NCI-H2081 (cell line): Measurements from ENCODE around the gene BCL6.

Experiments
- DNase-seq, 2 experiments: peaks; one replicate each; lab custom pipeline; 2025; lab: John Stamatoyannopoulos, UW

Gene BCL6

DNA sequence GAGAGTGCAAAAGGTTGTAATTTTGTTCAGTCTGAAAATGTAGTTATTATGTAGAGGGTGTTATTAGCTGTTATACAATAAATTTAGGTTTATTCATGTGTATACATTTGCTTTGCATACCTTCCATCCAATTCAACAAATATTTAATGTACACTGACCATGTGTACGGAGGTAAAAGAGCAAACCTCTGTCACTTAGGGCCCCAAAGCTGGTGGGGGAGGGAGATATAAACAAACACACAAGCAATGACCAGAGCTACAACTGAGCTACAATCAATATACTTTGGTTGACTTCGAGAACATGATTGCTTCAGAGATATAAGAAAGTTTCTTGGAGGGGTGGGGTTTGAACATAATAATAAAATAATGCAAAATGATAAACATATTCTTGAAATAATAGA is 17.5 kb upstream of the BCL6 start:
- DNase-seq, result no peak

DNA sequence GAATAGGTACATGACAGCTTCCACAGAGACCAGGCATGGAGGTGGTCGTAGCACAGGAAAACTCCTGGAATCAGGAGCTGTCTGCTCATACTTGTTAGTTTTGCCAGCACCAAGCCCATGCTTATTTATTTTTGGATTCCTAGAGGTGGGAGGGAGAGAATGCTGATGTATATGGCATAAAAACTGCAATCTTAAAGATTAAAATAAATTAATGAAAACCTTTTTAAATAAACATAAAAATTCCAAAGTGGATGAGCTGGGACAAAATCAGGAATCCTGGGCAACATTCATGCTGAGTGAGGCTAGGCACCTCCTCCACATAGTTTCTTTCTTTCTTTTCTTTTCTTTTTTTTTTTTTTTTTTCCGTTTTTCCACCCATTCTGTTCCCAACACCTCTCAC is 14.3 kb upstream of the BCL6 start:
- DNase-seq, result no peak

DNA sequence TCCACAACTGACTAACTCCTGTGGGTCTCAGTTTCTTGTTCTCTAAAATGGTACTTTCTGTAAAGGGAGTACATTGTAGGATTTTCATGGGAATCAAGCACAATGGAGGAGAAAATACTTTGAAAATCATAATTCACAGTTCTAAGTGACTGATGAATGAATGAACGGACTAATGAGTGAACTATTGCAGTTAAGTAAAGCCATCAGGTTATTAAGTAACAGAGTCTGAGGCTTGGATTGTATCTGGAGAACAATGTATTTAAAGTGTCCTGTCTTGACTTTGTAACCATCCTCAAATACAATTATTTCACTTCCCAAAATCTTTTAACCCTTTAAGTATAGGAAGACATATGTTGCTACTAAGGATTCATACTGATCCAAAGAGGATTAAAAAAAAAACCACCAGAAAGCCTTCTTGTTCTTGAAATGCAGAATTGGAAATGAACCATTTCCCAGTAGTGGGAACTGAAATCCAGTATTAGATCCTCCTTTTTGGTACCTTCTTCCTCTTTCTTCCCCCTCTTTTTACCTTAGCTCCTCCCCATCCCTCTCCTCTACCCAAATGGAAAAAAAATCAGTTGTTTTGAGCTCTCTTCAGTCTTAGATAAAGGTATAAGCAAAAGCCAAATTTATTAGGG is 13.2 kb upstream of the BCL6 start:
- DNase-seq, result no peak

DNA sequence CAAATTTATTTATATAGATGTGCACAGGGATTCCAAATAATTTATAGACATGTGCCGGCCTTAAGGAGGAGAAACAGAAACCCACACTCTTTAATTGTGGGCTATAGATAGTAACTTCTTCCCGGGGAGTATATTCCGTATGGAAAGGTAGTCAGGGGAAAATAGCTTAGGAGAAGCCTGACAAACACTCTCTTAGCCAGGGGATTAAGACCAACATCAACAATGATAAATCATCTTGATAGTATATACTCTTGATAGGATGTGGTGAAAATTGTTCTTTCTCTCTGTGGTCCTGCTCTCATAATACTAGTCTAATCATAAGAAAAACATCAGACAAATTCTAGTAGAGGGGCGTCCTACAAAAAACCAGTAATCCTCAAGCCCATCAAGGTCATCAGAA is 8.2 kb upstream of the BCL6 start:
- DNase-seq, result no peak

DNA sequence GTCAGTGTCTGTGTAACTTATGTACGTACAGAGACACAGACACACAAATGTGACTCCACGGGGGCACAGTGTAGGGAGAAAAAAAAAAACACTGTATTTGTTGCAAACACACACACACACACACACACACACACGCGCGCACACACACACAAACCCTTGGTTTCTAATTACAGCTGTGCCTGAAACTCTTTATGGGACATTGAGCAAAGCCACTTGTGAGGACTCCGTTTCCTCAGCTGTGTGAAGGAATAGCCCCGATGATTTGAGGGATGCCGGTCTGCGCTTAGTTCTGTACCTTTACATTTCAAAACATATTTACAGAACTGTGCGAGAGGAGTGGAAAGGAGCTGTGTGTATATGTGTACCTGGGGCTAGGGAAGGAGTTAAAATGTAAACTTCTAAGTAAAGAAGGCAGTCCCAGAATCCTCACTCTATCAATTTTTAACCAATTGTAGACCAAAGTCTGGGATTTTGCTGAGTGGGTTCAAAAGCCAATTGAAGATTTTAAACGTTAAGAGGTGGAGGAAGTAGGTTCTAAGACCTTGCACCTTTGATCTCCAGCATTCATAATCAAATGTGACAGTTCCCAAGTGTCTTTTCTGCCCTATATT is 5.3 kb upstream of the BCL6 start:
- no peak for DNase-seq

DNA sequence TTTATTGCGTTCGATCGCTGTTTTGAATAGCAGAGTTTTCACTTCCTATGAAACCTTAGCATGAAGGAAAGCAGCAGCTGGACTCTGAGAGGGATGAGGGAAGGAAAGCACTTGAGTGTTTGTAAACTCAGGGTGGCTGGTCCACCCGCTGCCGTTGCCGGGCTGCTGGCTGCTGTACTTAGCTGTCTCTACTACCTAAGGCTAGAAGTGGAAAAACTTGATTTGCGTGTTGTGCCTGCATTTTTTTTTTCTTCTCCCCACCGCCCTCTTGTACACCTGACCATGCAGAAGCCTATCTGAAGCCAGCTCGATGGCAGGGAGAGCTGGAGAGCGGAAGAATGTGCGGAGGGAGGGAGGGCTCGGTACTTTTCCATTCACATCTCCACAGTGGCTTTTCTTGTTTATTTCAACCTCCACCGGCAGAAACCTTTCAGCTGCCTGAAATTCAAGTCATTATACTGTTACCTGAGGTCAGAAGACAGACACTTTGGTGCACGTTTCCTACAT is 4.8 kb upstream of the BCL6 start:
- peak in 1 of 2 experiments; percentile 40 for DNase-seq

DNA sequence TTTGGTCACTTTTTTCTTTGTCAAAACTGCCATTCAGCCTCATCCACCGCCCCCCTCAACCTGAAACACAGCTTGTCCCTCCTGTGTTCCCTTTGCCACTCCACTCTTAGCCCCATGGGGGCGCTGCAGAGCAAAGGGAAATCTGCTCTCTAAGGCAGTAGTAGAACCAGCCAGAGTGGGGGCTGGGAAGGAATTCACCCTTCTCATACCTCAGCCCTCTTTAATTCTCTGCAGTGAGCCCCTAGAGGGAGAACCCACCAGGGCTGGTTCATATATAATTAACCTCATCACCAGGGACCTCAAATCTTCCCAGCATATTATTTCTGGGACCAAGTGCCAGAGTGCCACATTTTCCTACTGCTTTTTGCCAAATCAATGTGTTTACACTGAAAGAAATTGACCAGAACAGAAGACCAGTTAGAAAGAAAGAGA is 2.8 kb upstream of the BCL6 start:
- DNase-seq, result peak; percentile 92

DNA sequence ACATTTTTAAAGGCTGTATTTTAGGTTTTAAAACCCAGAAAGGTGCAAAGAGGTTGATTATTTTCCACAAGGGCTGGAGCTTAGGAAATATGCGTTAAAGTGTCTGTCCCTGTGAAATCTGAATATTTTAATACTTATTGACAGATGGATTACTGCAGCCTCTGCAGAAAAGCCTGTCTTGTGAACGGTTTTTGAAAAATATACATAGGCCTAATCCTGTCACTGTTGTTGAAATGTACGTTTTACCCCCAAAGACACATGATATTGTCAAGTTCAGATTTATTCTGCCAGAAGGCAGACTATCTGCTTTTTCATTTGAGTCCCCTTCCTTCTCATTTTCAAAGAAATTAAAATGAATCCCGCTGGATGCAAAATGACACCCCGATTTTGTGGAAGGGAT is 2.2 kb upstream of the BCL6 start:
- no peak for DNase-seq

DNA sequence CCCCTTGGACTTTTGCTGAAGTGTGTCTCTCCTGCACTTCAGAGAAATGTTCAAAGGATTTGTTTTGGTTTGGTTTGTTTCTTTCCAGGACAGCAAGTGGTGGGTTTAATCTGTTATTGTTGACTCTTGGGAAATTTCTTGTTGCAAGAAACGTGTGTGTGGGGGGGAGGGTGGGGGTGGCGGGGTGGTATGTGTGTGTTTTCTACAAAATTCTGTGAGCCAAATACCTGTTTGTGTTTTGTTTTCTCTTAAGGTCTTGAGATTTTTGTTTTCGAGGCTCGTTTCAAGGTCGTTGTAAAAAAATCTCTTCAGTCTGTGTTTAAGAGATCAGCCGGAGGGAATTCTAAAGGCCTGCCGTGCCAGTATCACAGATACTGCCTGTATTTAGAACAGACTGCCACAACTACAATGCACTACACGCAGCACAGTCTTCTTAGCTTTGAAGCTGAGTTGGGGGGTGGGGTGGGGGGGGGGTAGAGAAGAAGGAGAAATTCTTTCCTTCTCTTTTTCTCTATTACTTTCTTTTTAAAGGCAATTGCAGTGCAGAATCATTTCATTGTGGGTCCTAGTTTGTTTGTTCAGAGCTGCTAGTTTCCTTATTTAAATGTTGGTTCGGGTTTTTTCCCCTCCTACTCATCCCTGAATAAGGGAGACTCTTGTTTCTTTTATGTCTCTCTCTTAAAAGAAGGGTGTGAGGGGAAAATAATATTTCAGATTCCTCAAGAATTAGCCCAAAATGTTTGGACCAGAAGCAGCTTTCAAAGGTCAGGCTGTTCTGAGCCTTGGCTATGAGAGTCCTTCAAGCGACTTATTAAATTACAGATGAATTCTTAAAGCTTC is 1.4 kb upstream of the BCL6 start:
- DNase-seq, result no peak

DNA sequence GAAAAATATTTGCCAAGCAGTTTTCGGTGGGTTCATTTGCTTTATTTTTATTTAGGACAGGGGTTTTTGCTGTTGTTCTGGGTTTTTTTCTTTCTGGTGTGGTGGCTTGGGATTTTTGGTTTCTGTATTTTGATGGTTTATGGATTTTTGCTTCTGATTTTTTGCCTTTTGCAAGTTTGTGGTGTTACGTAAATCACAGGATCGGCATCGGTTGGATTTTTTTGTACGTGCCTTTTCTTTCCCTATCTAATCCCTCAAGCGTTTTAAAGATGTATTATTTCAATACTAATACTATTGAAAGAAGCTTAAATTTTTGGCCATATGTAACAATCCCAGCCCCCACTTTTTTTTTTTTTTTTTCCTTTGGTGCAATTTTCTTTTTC is 782 bp upstream of the BCL6 start:
- no peak for DNase-seq

DNA sequence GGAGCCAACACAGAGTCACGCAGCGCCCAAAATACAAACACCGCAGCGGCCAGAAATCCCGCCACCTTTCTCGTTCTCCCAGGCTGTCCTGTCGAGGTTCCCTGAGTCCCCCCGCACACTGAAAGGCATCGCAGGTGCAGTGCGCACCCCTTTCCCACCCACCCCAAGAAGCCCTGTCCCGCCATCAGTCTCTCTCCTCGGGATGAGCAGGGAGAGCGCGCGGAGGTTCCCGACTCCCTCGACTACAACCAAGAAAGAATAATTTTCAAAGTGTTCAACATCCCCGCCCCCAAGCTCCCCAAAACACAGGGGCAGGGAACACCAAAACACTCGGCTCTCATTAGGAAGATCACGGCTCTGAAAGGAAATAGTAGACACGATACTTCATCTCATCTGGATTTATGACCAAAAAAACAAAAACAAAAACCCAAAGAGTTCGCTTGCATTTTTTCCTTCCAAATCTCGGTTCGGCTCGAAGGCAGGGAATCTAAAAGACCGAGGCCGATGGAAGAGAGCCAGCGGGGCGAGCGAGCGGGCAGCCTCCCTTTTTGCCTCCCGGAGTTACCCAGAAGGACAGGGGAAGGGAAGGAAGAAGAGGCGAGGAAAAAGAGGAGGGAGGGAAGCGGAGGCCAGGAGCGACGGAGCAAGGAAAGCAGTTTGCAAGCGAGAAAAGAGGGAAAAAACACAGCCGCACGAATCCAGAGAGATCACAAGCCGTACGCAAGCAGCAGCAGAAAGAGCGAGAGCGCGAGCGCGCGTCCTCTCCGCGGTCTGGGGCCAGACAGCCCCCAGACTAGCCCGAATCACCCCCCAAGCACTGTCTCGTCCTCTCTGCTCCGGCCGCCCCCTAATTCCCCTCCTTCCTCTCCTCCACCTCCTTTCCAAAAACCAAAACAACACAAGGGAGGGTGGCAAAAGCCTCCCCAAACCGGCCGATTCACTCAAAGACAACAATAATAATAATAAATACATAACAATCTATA is 808 bp downstream of the BCL6 start:
- peak; percentile 27 to 40 for DNase-seq

DNA sequence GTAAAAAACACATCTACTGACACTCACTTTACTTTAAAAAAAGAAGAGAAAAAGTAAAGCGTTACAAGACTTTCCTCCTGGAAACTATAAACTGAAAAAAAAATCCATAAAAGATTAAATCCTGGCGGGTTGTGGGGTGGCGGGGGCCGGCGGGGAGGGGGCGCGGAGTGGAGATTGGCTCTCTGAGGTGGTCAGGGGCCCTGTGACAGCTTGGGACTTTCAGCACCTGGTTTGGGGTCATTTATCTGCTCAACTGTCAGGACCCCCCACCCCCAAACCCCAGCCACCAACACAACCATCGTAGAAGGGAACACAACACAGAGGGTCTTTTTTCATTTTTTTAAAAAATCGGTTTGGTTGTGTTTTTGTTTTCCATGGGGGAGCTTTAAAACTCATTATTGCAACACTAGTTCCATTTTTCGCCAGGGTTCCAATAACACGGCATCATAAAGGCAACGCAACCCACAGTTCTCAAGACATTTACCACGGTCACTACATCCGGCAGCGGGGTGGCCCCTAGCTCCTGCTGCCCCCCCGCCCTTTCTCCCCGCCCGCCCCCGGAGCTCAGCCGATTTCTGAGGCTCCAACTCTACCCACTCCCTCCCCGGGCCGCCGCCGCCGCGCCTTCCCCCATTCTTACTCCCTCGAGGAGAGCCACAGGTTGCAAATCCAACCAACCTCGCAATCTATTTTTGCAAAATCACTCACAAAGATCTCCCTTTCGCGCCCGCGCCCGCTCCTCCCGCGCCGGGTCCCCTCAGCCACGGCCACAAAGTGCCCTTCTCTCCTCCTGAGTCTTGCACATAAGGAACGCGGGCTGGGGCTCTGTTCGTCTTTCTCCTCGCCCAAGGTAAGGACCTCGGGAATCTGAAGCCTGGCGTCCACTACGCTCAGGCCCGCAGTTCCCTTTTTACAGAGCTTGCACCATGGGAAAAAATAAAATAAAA is 1.8 kb downstream of the BCL6 start:
- DNase-seq, result peak in 1 of 2 experiments; percentile 28

DNA sequence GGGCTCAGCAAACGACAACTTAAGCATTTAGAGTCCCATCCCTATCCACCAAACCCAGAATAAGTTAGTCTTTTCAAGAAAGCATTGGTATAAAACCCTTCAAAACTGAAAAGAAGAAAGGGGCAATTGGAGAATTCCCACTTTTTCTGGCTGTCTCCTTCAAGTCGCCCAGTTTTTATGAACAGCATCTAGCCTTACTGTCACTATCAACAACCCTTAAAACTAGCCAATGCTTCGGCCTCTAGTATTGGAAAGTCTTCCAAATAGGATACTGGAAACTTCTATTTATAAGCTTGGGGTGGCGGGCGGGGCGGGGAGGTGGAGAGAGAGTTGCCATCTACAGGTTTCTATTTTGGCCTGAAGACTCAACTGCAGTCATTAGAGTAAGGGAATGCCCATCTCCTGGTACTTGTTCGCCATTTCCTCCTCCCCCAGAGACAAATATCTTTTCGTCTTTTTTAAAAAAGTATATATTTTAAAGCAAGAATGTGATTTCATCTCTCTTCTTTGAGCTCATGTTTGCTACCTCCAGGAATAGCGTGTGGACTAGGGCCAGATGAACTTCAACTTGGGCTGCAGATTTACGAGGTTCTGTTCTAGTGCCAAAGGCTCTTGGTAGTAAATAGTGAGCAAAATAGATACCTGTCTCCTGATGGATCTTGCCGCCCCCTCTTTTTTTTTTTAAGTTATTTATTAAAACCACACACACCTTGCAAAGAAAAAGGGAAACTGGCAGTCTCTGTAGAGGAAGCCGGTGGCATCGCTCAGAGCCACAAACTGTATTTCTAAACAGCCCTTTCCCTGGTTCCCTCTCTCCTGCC is 2.7 kb downstream of the BCL6 start:
- DNase-seq, result no peak

DNA sequence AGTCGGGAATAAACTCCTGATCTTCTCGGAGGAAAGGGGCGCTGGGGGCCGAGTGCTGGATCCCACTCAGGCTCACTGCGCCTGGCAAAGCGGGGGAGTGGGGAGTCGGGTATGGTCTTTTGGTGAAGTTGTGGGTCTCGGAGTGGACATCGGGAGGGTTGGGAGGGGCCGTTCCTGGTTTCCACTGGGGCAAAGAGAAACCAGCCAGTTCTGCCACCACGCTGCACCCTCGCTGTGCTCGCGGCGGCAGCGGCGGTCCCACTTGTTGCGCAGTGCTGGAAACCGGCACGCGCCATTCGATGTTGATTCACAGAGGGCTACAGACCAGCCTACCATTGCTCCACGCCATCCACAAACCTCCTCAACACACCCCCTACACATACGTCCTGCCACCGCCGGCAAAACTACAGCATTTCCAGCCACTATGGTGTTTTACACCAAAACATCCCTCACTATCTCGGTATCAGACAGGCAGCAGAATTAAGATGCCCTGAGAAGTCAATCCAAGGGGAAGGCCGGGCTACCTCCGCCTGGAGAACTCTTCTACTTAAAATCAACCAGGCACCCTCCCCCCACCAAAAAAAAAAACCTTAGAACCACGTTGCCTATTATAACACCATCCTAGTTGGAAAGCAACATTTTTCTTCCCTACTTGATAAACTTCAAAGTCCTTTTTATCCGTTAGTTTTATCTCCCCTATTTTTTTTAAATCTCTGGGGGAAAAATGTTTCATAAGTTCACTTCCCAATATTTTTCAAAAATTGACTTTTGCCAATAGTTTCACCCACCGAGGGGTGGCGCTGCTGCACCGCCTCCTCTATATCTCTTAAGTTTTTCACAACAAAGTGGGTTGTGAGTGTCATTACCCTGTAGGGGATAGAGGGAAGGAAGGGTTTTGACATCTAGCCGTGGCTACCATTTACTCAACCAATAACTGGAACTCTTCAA is 3.6 kb downstream of the BCL6 start:
- peak; percentile 67 to 72 for DNase-seq

DNA sequence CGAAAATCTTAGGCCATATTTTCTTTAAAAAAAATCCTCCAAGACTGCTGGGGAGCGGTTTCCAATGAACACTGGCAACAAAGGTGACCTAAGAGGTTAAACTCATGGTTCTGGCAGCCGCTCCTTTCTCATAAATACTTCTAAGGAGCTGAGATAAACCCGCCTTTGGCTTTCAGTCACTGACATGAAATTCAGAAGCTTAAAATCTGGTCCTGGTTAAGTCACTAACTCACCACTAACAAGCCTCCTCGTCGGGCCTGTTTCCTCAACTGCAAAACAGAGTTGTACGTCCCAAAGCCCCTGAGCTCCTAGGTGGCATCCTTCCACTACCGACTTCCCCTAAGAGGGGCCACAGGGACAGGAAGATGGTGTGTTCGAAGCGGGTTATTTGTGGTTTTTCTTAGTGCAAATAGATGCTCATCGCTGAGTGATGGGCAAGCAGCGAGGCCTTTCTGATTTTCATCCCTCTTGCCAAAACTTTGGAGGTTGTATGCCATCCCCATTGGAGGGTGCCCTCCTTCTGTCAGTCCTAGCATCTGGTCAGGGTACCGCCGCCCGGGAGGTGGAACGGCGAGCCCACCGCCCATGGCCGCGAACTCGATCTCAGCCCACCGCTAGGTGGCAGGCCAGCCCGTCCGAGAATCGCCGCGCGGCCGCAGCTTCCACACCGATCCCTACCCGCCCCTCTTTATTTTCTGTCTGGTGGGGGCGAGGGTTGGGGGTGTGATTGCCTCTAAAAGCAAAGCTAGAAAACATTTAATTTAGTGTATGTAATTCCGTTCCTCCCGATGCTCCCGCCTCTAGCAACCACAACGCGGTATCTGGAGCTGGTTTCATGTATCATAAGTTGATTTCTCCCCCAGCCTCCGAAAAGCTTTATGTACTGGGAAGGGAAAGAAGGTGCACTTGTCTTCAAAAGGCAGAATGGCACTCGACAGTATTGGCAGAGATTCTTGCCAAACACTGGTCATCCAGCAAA is 4.6 kb downstream of the BCL6 start:
- DNase-seq, result peak; percentile 48 to 62

DNA sequence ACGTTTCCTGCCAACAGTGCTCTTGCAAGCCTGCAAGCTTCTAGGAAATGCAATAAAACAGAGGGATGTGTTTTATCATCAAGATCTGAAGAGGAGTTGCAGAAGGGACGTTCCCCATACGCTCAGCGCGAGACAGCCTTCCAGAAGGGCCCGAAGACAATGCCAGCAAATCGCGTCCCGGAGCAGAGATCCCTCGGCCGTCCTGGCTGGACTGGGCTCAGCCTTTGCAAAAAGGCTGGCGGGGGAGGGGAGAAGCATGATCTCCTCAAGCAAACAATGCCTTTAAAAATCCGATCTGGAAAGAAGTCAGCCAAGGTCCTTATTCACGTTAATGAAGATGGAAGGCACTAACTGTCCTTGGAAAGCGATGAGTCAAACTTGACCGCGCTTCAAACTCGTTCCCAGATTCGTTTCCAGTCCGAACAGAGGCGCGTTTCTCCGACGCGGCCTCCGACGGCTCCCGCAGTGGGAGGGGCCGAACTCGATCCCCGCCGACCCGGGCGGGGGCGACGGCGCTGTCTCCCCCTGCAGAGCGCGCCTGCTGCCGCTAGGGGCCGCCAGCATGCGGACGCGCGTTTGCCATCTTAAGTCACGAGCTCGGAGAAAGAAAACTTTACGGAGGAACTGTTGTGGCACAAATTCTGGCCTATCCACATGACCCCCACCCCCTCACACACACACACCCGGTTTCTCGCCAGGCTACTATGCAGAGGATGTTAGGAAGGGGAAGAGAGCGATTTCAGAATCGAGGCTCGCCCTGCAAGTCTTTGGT is 5.5 kb downstream of the BCL6 start:
- DNase-seq, result peak; percentile 63 to 80
